Body of pancreas (tissue), 4 donors: ENCODE measurements around the gene MBD1.

Experiments
- POLR2A ChIP-seq, 3 donors: fragments of 450-650 bp; IDR thresholded peaks; one replicate each; pipeline ENCODE4 v1.6.1; 2016; ENCODE audit warnings: antibody characterized with exemption in 3 of 3, mild to moderate bottlenecking in 2 of 3
- TF ChIP-seq, protein P1 (sequence below), 7 experiments: fragments of 450-650 bp in 4 of 7; fragments of 200-600 bp in 3 of 7; sonication (generic) in 3 of 7; IDR thresholded peaks; one replicate each; pipeline ENCODE4 v1.5.1; 2016 to 2019; ENCODE audit warnings: antibody characterized with exemption in 7 of 7

DNA sequence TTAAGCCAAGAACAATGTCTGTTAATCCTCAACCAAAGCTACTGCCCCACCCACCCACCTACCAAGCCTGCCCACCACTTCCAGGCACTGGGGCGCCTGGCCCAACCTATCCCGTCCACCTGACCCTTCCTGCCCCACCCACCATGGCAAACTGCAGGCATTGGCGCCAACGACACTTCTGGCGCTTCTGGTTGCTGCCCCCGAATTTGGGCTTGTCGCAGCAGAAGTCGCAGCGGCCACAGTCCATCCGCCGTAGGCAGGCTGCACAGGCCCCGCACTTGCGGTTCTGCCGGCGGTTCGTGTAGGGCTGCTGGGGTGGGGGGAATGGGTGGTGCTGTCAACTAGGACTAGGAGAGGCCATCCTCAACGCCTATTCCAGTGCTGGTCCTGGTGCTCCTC, 7.3 kb downstream of the MBD1 start:
- TF ChIP-seq, protein P1, sequence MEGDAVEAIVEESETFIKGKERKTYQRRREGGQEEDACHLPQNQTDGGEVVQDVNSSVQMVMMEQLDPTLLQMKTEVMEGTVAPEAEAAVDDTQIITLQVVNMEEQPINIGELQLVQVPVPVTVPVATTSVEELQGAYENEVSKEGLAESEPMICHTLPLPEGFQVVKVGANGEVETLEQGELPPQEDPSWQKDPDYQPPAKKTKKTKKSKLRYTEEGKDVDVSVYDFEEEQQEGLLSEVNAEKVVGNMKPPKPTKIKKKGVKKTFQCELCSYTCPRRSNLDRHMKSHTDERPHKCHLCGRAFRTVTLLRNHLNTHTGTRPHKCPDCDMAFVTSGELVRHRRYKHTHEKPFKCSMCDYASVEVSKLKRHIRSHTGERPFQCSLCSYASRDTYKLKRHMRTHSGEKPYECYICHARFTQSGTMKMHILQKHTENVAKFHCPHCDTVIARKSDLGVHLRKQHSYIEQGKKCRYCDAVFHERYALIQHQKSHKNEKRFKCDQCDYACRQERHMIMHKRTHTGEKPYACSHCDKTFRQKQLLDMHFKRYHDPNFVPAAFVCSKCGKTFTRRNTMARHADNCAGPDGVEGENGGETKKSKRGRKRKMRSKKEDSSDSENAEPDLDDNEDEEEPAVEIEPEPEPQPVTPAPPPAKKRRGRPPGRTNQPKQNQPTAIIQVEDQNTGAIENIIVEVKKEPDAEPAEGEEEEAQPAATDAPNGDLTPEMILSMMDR (IDR thresholded peaks at IDR 0.05), result no peak
- no peak for TF ChIP-seq POLR2A (IDR thresholded peaks at IDR 0.05)
